ENCODE results near the gene RBPJ.
"Not testable (repeated sequence)": the region's sequence is repeated elsewhere in the genome, so short reads cannot be mapped to it uniquely, and the experiment has no call there.

Gene RBPJ

GRCh38 chr4:26302031-26302899 is 18.5 kb upstream of the RBPJ start:
- DNase-seq (ENCODE audit: low spot score), result no peak

- no peak for DNase-seq (ENCODE audit: low spot score)
These were observed 17.8 kb upstream of the RBPJ start for GRCh38 chr4:26303008-26303407.

- DNase-seq (ENCODE audit: low spot score), result no peak
These were observed 13.6 kb upstream of the RBPJ start for GRCh38 chr4:26307037-26307800.

GRCh38 chr4:26308568-26308967 is 12.2 kb upstream of the RBPJ start:
- no peak for DNase-seq (ENCODE audit: low spot score)

GRCh38 chr4:26310264-26310663 is 10.6 kb upstream of the RBPJ start:
- no peak for DNase-seq (ENCODE audit: low spot score)

GRCh38 chr4:26311633-26312032 is 9.2 kb upstream of the RBPJ start:
- DNase-seq (ENCODE audit: low spot score), result no peak

- DNase-seq (ENCODE audit: low spot score), result not testable (repeated sequence)
These were observed 5.4 kb upstream of the RBPJ start for GRCh38 chr4:26315316-26315932.

GRCh38 chr4:26317766-26318165 is 3.0 kb upstream of the RBPJ start:
- no peak for DNase-seq (ENCODE audit: low spot score)

- peak; percentile 97 for DNase-seq (ENCODE audit: low spot score)
These were observed 1.3 kb upstream of the RBPJ start for GRCh38 chr4:26319467-26319948.

- DNase-seq (ENCODE audit: low spot score), result peak; percentile 30
These were observed 771 bp upstream of the RBPJ start for GRCh38 chr4:26319949-26320537.

GRCh38 chr4:26321373-26322221 is 783 bp downstream of the RBPJ start:
- DNase-seq (ENCODE audit: low spot score), result no peak

- no peak for DNase-seq (ENCODE audit: low spot score)
These were observed 1.5 kb downstream of the RBPJ start for GRCh38 chr4:26322346-26322745.

GRCh38 chr4:26323821-26324220 is 3.0 kb downstream of the RBPJ start:
- DNase-seq (ENCODE audit: low spot score), result no peak

- DNase-seq (ENCODE audit: low spot score), result no peak
These were observed 4.4 kb downstream of the RBPJ start for GRCh38 chr4:26325191-26325590.

- DNase-seq (ENCODE audit: low spot score), result peak; percentile 72
These were observed 6.0 kb downstream of the RBPJ start for GRCh38 chr4:26326791-26327190.

- peak; percentile 32 for DNase-seq (ENCODE audit: low spot score)
These were observed 9.5 kb downstream of the RBPJ start for GRCh38 chr4:26330186-26330787.

GRCh38 chr4:26330946-26331345 is 10.1 kb downstream of the RBPJ start:
- no peak for DNase-seq (ENCODE audit: low spot score)

GRCh38 chr4:26331380-26331950 is 10.7 kb downstream of the RBPJ start:
- no peak for DNase-seq (ENCODE audit: low spot score)

GRCh38 chr4:26334366-26334765 is 13.6 kb downstream of the RBPJ start:
- no peak for DNase-seq (ENCODE audit: low spot score)

- no peak for DNase-seq (ENCODE audit: low spot score)
These were observed 16.8 kb downstream of the RBPJ start for GRCh38 chr4:26337612-26338011.
